Thyroid gland (tissue), 4 donors: ENCODE results near the gene ETV3L.

Source experiments
- CTCF ChIP-seq, 6 experiments: fragments of 200-600 bp in 3 of 6; fragments of 450-650 bp in 3 of 6; sonication (generic) in 3 of 6; IDR thresholded peaks; one replicate each; pipeline ENCODE4 v1.5.1; 2016 to 2019; ENCODE audit warnings: antibody characterized with exemption in 6 of 6, mild to moderate bottlenecking in 2 of 6, inconsistent platforms in 1 of 6, moderate library complexity in 1 of 6
- POLR2A ChIP-seq, 2 donors: fragments of 450-650 bp; IDR thresholded peaks; one replicate each; pipeline ENCODE4 v1.6.1; 2017; ENCODE audit warnings: antibody characterized with exemption in 2 of 2, mild to moderate bottlenecking in 2 of 2, moderate library complexity in 1 of 2

- TF ChIP-seq CTCF (IDR thresholded peaks at IDR 0.05) = no peak
- no peak for TF ChIP-seq POLR2A (IDR thresholded peaks at IDR 0.05)
These were observed 3.7 kb upstream of the ETV3L start for GRCh38 chr1:157103268-157103667.
